HEK293 (cell line): Measurements from ENCODE around the gene UCP2.

Experiments used
- MYNN ChIP-seq: fragments of 450-650 bp; formaldehyde crosslinking; IDR thresholded peaks from 2 replicates; pipeline ENCODE4 v1.5.1; 2016; ENCODE audit warnings: missing biosample characterization, missing genetic modification characterization, borderline replicate concordance
- ZNF677 ChIP-seq: fragments of 450-650 bp; IDR thresholded peaks from 2 replicates; pipeline ENCODE4 v1.5.0; 2018; ENCODE audit warnings: missing biosample characterization, mild to moderate bottlenecking, missing genetic modification characterization, moderate library complexity

- no peak for TF ChIP-seq ZNF677 (tag by site-specific recombination)
- TF ChIP-seq MYNN (tag by site-specific recombination): no peak
Measured at GRCh38 chr11:74022546-74022945, 39.9 kb upstream of the UCP2 start.
